D341Med (cell line): ENCODE data around the gene RAB31.
A peak's percentile ranks its signal among the peaks of the same experiment; 100 is the strongest.

Experiments
- DNase-seq: peaks from one replicate; pipeline ENCODE4 v3.0.0; 2012; ENCODE audit warnings: low spot score

RAB31 gene

GRCh38 chr18:9820719-9821118, 112.6 kb downstream of the RAB31 start:
- no peak for DNase-seq

- no peak for DNase-seq
Measured at GRCh38 chr18:9822587-9823185, 114.6 kb downstream of the RAB31 start.

- no peak for DNase-seq
Measured at GRCh38 chr18:9823805-9824473, 115.8 kb downstream of the RAB31 start.

- DNase-seq: no peak
Measured at GRCh38 chr18:9824474-9824832, 116.4 kb downstream of the RAB31 start.

GRCh38 chr18:9824952-9825371, 116.9 kb downstream of the RAB31 start:
- DNase-seq: no peak

- no peak for DNase-seq
Measured at GRCh38 chr18:9825571-9826073, 117.5 kb downstream of the RAB31 start.

- DNase-seq: no peak
Measured at GRCh38 chr18:9826685-9827084, 118.6 kb downstream of the RAB31 start.

- DNase-seq: no peak
Measured at GRCh38 chr18:9827211-9827792, 119.2 kb downstream of the RAB31 start.

- no peak for DNase-seq
Measured at GRCh38 chr18:9827793-9828505, 119.8 kb downstream of the RAB31 start.

- no peak for DNase-seq
Measured at GRCh38 chr18:9828506-9829396, 120.7 kb downstream of the RAB31 start.

- no peak for DNase-seq
Measured at GRCh38 chr18:9829397-9829712, 121.3 kb downstream of the RAB31 start.

- no peak for DNase-seq
Measured at GRCh38 chr18:9831036-9831722, 123.1 kb downstream of the RAB31 start.

GRCh38 chr18:9831723-9832199, 123.7 kb downstream of the RAB31 start:
- no peak for DNase-seq

- no peak for DNase-seq
Measured at GRCh38 chr18:9832871-9833270, 124.8 kb downstream of the RAB31 start.

GRCh38 chr18:9834551-9834950, 126.5 kb downstream of the RAB31 start:
- DNase-seq: peak; percentile 73

- DNase-seq: peak; percentile 62
Measured at GRCh38 chr18:9835113-9835755, 127.1 kb downstream of the RAB31 start.

- no peak for DNase-seq
Measured at GRCh38 chr18:9835825-9836224, 127.7 kb downstream of the RAB31 start.

- DNase-seq: no peak
Measured at GRCh38 chr18:9838144-9838877, 130.2 kb downstream of the RAB31 start.

GRCh38 chr18:9839211-9839610, 131.1 kb downstream of the RAB31 start:
- DNase-seq: no peak

GRCh38 chr18:9839853-9840252, 131.8 kb downstream of the RAB31 start:
- DNase-seq: no peak
